ENCODE measurements around the gene MXRA8. TPM values are rescaled to one million over a fixed set of nuclear protein-coding genes. Genes with fewer than 3 reads are reported as not detected.

Gene MXRA8
- total and polyA plus RNA-seq, 9 of the 15 experiments (the other 6 are each of a cell fraction or from before 2014, with no cell fraction given) = 0.66 to 11.3 (median 6.3) TPM

DNA sequence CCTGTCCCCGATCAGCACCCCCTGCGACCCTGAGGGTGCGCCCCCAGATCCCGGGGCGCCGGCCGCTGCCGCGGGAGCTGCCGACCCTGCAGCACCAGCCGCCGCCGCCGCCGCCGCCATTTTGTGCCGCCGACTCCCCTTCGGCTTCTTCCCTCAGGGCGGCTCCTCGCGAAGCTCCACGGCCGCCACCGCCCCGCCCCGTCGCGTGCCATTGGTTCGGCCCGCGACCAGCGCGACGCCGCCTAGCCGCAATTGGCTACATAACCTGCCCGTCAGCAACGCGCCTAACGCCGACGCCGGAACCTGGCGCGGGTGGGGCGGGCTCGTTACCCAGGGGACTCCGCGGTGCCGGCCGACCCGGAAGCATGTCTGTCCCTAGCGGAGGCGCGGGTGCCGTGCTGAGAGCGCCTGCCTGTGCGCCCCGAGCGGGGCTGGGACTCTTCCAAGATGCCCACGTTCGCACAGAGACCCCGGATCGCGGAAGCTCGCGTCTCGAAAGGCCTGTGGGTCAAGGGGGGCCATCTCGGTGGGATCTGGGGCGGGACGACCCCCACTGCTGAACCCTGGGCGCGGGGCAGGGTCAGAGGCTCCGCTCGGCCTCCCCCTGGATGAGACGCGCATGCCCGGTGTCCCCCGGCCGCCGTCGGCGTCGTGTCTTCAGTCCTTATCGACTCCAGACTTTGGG is 41.0 kb upstream of the MXRA8 start, which contains the start of gene CCNL2 (continued):
- TF ChIP-seq CSDE1 (IDR thresholded peaks at IDR 0.05) (no peak; a peak in 1 of 4 replicates), HEY1 (CRISPR knock-in tag; IDR thresholded peaks at IDR 0.05; ENCODE audit: borderline replicate concordance) (no peak; the same call in 1 of the 2 replicates), NR1H2 (CRISPR knock-in tag; IDR thresholded peaks at IDR 0.05) (peak; percentile 90; the same call in 1 of the 2 replicates), HIVEP1 (CRISPR knock-in tag; IDR thresholded peaks at IDR 0.05) (no peak), ETS1 (conservative IDR thresholded peaks at IDR 0.05; ENCODE audit: control insufficient read depth, low read depth, low read length) (peak; percentile 84), E2F8 (IDR thresholded peaks at IDR 0.05; ENCODE audit: low read depth, partially characterized antibody) (peak; percentile 92), TFAM (CRISPR knock-in tag; conservative IDR thresholded peaks at IDR 0.05) (no peak), RBM22 (IDR thresholded peaks at IDR 0.05; ENCODE audit: low read depth, low read length, poor library complexity, severe bottlenecking) (peak; percentile 92), NCOR1 (IDR thresholded peaks at IDR 0.05) (no peak), MBD2 (IDR thresholded peaks at IDR 0.05; ENCODE audit: borderline replicate concordance, low read depth) (peak; percentile 98), KDM2B (CRISPR knock-in tag; IDR thresholded peaks at IDR 0.05) (no peak), SAP30 (IDR thresholded peaks at IDR 0.05; ENCODE audit: borderline replicate concordance, insufficient read depth, low read depth, low read length, poor library complexity, severe bottlenecking) (peak; percentile 91), SMAD2 (IDR thresholded peaks at IDR 0.05; ENCODE audit: low read depth, low read length) (no peak), TFE3 (CRISPR knock-in tag; IDR thresholded peaks at IDR 0.05) (no peak; the same call in 1 of the 2 replicates), THRAP3 (IDR thresholded peaks at IDR 0.05; ENCODE audit: borderline replicate concordance) (no peak), SNIP1 (IDR thresholded peaks at IDR 0.05; ENCODE audit: low read depth) (no peak), CEBPG (CRISPR knock-in tag; IDR thresholded peaks at IDR 0.05) (no peak), CEBPG (tag; conservative IDR thresholded peaks at IDR 0.05 in 1 of 2, IDR thresholded peaks at IDR 0.05 in 1 of 2) (no peak), SAFB2 (IDR thresholded peaks at IDR 0.05; ENCODE audit: borderline replicate concordance, low read depth, low read length, severe bottlenecking) (no peak), ZNF41 (CRISPR knock-in tag; conservative IDR thresholded peaks at IDR 0.05) (no peak)
- TF ChIP-seq, protein P1, sequence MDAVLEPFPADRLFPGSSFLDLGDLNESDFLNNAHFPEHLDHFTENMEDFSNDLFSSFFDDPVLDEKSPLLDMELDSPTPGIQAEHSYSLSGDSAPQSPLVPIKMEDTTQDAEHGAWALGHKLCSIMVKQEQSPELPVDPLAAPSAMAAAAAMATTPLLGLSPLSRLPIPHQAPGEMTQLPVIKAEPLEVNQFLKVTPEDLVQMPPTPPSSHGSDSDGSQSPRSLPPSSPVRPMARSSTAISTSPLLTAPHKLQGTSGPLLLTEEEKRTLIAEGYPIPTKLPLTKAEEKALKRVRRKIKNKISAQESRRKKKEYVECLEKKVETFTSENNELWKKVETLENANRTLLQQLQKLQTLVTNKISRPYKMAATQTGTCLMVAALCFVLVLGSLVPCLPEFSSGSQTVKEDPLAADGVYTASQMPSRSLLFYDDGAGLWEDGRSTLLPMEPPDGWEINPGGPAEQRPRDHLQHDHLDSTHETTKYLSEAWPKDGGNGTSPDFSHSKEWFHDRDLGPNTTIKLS (IDR thresholded peaks at IDR 0.05; ENCODE audit: borderline replicate concordance, low read depth) = peak; percentile 71; the same call in 1 of the 2 replicates
